Smooth muscle cell (in vitro differentiated cells): ENCODE results near the gene RTP2. TPM values are rescaled to one million over a fixed set of nuclear protein-coding genes. Genes with fewer than 3 reads are reported as not detected.
A peak's percentile ranks its signal among the peaks of the same experiment; 100 is the strongest.

ENCODE experiments used
- DNase-seq: peaks from one replicate; lab custom pipeline; 2025; ENCODE audit not compliant: unreplicated experiment; lab: John Stamatoyannopoulos, UW
- H2AFZ ChIP-seq: fragments of 200-600 bp; sonication (generic); 2 replicates; pipeline ENCODE4 v1.6.0; 2016; ENCODE audit warnings: antibody characterized with exemption, low read depth, mild to moderate bottlenecking
- H3F3A ChIP-seq: fragments of 200-600 bp; sonication (generic); 2 replicates; pipeline ENCODE4 v1.6.0; 2017; ENCODE audit warnings: antibody characterized with exemption, low read depth
- H3K27ac ChIP-seq: fragments of 200-600 bp; sonication (generic); 2 replicates; pipeline ENCODE4 v1.5.1; 2016; ENCODE audit warnings: low read depth, mild to moderate bottlenecking
- H3K27me3 ChIP-seq: fragments of 200-600 bp; sonication (generic); 2 replicates; pipeline ENCODE4 v1.6.1; 2016; ENCODE audit warnings: low read depth, mild to moderate bottlenecking
- H3K36me3 ChIP-seq: fragments of 200-600 bp; sonication (generic); 2 replicates; pipeline ENCODE4 v1.5.1; 2016; ENCODE audit warnings: low read depth
- H3K4me1 ChIP-seq: fragments of 200-600 bp; sonication (generic); 2 replicates; pipeline ENCODE4 v1.5.1; 2016; ENCODE audit warnings: low read depth
- H3K4me2 ChIP-seq: fragments of 200-600 bp; sonication (generic); 2 replicates; pipeline ENCODE4 v1.6.0; 2016; ENCODE audit warnings: mild to moderate bottlenecking
- H3K4me3 ChIP-seq: fragments of 200-600 bp; sonication (generic); 2 replicates; pipeline ENCODE4 v1.5.1; 2016; ENCODE audit warnings: mild to moderate bottlenecking
- H3K79me2 ChIP-seq: fragments of 200-600 bp; sonication (generic); 2 replicates; pipeline ENCODE4 v1.6.0; 2016; ENCODE audit warnings: low read depth, mild to moderate bottlenecking
- H3K9ac ChIP-seq: fragments of 200-600 bp; sonication (generic); 2 replicates; pipeline ENCODE4 v1.6.0; 2016; ENCODE audit warnings: low read depth
- H3K9me3 ChIP-seq: fragments of 200-600 bp; sonication (generic); replicated peaks from 2 replicates; pipeline ENCODE4 v1.5.1; 2016; ENCODE audit warnings: low read depth
- H4K20me1 ChIP-seq: fragments of 200-600 bp; sonication (generic); 2 replicates; pipeline ENCODE4 v1.6.0; 2016; ENCODE audit warnings: low read depth
- WGBS: methylation state at CpG from one replicate; pipeline ENCODE4 v1.1.7; 2016; ENCODE audit warnings: low lambda C conversion rate; 5-methylcytosine and 5-hydroxymethylcytosine counted together
- polyA plus RNA-seq: library from polyadenylated mRNA; unstranded; fragments of >200 nt; fragmentation: Nextera tagmentation; extraction: Ambion mirVana; gene quantifications from 2 replicates; pipeline ENCODE4 v1.2.1, GENCODE V29; 2016
- total RNA-seq: library from RNA; depleted of rRNA; stranded (reverse); fragments of >200 nt; gene quantifications from 2 replicates; pipeline ENCODE4 v1.2.3, GENCODE V29; 2014
- TF ChIP-seq, protein P1 (sequence below): fragments of 200-600 bp; sonication (generic); IDR thresholded peaks from 2 replicates; pipeline ENCODE4 v1.5.1; 2017; ENCODE audit warnings: borderline replicate concordance, mild to moderate bottlenecking, antibody characterized with exemption; ENCODE audit not compliant: insufficient read depth, poor library complexity, severe bottlenecking

Gene RTP2
- total RNA-seq (not detected in 2 replicates), polyA plus RNA-seq (not detected in 2 replicates)

DNA sequence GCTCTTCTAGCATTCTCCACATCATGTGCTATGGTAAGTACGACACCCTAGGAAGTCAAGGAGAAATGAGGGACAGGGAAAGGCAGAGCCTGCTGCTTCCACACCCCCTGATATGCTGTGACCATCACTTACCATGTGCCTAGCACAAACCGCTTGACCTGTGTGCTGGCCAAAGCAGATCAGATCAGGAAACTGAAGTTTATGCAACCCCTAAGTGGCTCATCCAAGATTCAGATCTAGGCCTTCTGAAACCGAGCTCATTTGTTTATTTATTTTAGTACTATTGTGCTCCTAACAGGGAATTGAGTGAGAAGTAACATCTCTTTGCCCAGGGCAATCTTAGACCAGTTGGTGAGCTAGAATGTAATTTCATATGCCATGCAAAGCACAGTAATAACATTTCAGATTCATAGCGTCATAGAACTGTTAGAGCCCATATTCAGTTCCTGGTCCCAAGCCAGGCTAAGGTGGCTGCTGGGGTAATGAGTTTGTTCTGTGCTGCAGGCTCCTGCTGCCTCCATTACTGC is at the start of gene RTP2:
Gene RTP2 (minus strand): TSS at position 51 of the 527 bp plus-strand sequence. CDS start 429 bp downstream, outside the sequence.
- Histone ChIP-seq H3K36me3 (no peaks in the 10 kb centered on the region), H3K4me2 (no peak within 1 kb of the TSS), H3K4me1 (no peaks in the 10 kb centered on the region), H3K27ac (no peak within 1 kb of the TSS), H3K9me3 (no peaks in the 10 kb centered on the region), H3K79me2 (no peaks in the 10 kb centered on the region), H3K9ac (no peak within 1 kb of the TSS), H3K27me3 (no peaks in the 10 kb centered on the region), H2AFZ (no peak within 1 kb of the TSS), H3F3A (no peaks in the 10 kb centered on the region), H4K20me1 (no peaks in the 10 kb centered on the region), H3K4me3 (no peak within 1 kb of the TSS)
- WGBS, result 60% methylated on average over 4 of the region's 4 CpGs
- DNase-seq, result no peak
- TF ChIP-seq, protein P1, sequence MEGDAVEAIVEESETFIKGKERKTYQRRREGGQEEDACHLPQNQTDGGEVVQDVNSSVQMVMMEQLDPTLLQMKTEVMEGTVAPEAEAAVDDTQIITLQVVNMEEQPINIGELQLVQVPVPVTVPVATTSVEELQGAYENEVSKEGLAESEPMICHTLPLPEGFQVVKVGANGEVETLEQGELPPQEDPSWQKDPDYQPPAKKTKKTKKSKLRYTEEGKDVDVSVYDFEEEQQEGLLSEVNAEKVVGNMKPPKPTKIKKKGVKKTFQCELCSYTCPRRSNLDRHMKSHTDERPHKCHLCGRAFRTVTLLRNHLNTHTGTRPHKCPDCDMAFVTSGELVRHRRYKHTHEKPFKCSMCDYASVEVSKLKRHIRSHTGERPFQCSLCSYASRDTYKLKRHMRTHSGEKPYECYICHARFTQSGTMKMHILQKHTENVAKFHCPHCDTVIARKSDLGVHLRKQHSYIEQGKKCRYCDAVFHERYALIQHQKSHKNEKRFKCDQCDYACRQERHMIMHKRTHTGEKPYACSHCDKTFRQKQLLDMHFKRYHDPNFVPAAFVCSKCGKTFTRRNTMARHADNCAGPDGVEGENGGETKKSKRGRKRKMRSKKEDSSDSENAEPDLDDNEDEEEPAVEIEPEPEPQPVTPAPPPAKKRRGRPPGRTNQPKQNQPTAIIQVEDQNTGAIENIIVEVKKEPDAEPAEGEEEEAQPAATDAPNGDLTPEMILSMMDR, result no peak

- Histone ChIP-seq H3K9ac (peak overlapping the region; percentile 39), H3K4me2 (peak overlapping the region; percentile 85), H4K20me1 (no peaks in the 10 kb centered on the region), H3K27ac (peak overlapping the region; percentile 46), H3K27me3 (no peaks in the 10 kb centered on the region), H3K36me3 (no peaks in the 10 kb centered on the region), H2AFZ (peak overlapping the region; percentile 63), H3F3A (no peaks in the 10 kb centered on the region), H3K4me3 (peak overlapping the region; percentile 49), H3K79me2 (no peaks in the 10 kb centered on the region), H3K4me1 (peaks cover 44% of the 10 kb centered on the region), H3K9me3 (no peaks in the 10 kb centered on the region)
- DNase-seq, result peak; percentile 16
- WGBS, result 21% methylated on average over 11 of the region's 11 CpGs
- TF ChIP-seq, protein P1, result no peak
Observed at GRCh38 chr3:187750513-187751123, 48.3 kb upstream of the RTP2 start.

GRCh38 chr3:187750006-187750512 is 47.7 kb upstream of the RTP2 start:
- Histone ChIP-seq H3K9me3 (no peaks in the 10 kb centered on the region), H3K27me3 (no peaks in the 10 kb centered on the region), H3K9ac (peak overlapping the region; percentile 39), H3F3A (no peaks in the 10 kb centered on the region), H3K4me1 (peaks cover 44% of the 10 kb centered on the region), H3K4me3 (peak overlapping the region; percentile 49), H3K79me2 (peaks cover under 1% of the 10 kb centered on the region), H3K36me3 (no peaks in the 10 kb centered on the region), H3K27ac (peak overlapping the region; percentile 46), H3K4me2 (peak overlapping the region; percentile 85), H4K20me1 (no peaks in the 10 kb centered on the region), H2AFZ (peak overlapping the region; percentile 63)
- TF ChIP-seq, protein P1, result no peak
- 11% methylated on average over 14 of the region's 14 CpGs for WGBS
- no peak for DNase-seq
